ENCODE measurements around the gene MBD5. TPM values are rescaled to one million over a fixed set of nuclear protein-coding genes. Genes with fewer than 3 reads are reported as not detected.
"Not testable (repeated sequence)": the region's sequence is repeated elsewhere in the genome, so short reads cannot be mapped to it uniquely, and the experiment has no call there.

Gene MBD5
- polyA plus RNA-seq, 1 donor (not counting 4 experiments of a cell fraction or from before 2014, with no cell fraction given) = 20.1 TPM

GRCh38 chr2:148006249-148007007 is 14.5 kb upstream of the MBD5 start:
- Histone ChIP-seq H3K4me3 (ENCODE audit: control insufficient read depth in 2 of 3, extremely low read depth in 1 of 3, insufficient read depth in 2 of 3, low read depth in 1 of 3, low read length in 3 of 3) (no peak overlapping the region), H3K36me3 (ENCODE audit: control insufficient read depth in 2 of 2, extremely low read depth in 1 of 2, insufficient read depth in 2 of 2, low read length in 2 of 2) (peaks cover 0 to 1% of the 10 kb centered on the region in 2 experiments), H4K20me1 (ENCODE audit: control insufficient read depth, extremely low read depth, insufficient read depth, low read length) (no peaks in the 10 kb centered on the region), H3K79me2 (ENCODE audit: control insufficient read depth, insufficient read depth, low read length) (peaks cover 83% of the 10 kb centered on the region), H3K4me1 (ENCODE audit: control insufficient read depth, extremely low read depth, insufficient read depth, low read length) (peaks cover 4% of the 10 kb centered on the region), H3K9ac (ENCODE audit: control insufficient read depth, extremely low read depth, insufficient read depth, low read length) (no peak overlapping the region), H3K9me3 (ENCODE audit: control insufficient read depth, low read depth, low read length) (no peaks in the 10 kb centered on the region), H3K9me1 (ENCODE audit: control insufficient read depth, extremely low read depth, insufficient read depth, low read length) (no peaks in the 10 kb centered on the region), H2AFZ (ENCODE audit: control insufficient read depth, low read length) (no peak overlapping the region), H3K27me3 (ENCODE audit: control insufficient read depth, extremely low read depth, insufficient read depth, low read length) (no peaks in the 10 kb centered on the region), H3K4me2 (ENCODE audit: control insufficient read depth, extremely low read depth, insufficient read depth, low read depth, low read length) (no peak overlapping the region), H3K27ac (ENCODE audit: control insufficient read depth, insufficient read depth, low read length) (no peak overlapping the region)
- TF ChIP-seq CTCF (optimal IDR thresholded peaks at IDR 0.05 in 1 of 3, IDR thresholded peaks at IDR 0.05 in 1 of 3, conservative IDR thresholded peaks at IDR 0.05 in 1 of 3; ENCODE audit: extremely low read depth in 1 of 3, insufficient read depth in 2 of 3, low read length in 3 of 3) = no peak
- no peak for TF ChIP-seq EZH2 (IDR thresholded peaks at IDR 0.05; ENCODE audit: low read length)
- DNase-seq (ENCODE audit: low read depth, low spot score) (no peak), FAIRE-seq (no peak)
- dilution Hi-C loops (cut with MboI; ENCODE audit: extremely low pct_ligation_motif_present, low sequenced_read_pairs) = no loop called here

- Histone ChIP-seq H3K27me3 (ENCODE audit: control insufficient read depth, extremely low read depth, insufficient read depth, low read length) (no peaks in the 10 kb centered on the region), H3K36me3 (ENCODE audit: control insufficient read depth in 2 of 2, extremely low read depth in 1 of 2, insufficient read depth in 2 of 2, low read length in 2 of 2) (peaks cover 0 to 1% of the 10 kb centered on the region in 2 experiments), H2AFZ (ENCODE audit: control insufficient read depth, low read length) (no peak overlapping the region), H3K79me2 (ENCODE audit: control insufficient read depth, insufficient read depth, low read length) (peaks cover 86% of the 10 kb centered on the region), H3K9me1 (ENCODE audit: control insufficient read depth, extremely low read depth, insufficient read depth, low read length) (no peaks in the 10 kb centered on the region), H3K27ac (ENCODE audit: control insufficient read depth, insufficient read depth, low read length) (no peak overlapping the region), H3K4me3 (ENCODE audit: control insufficient read depth in 2 of 3, extremely low read depth in 1 of 3, insufficient read depth in 2 of 3, low read depth in 1 of 3, low read length in 3 of 3) (no peak overlapping the region), H3K9ac (ENCODE audit: control insufficient read depth, extremely low read depth, insufficient read depth, low read length) (no peak overlapping the region), H4K20me1 (ENCODE audit: control insufficient read depth, extremely low read depth, insufficient read depth, low read length) (no peaks in the 10 kb centered on the region), H3K4me1 (ENCODE audit: control insufficient read depth, extremely low read depth, insufficient read depth, low read length) (peaks cover 4% of the 10 kb centered on the region), H3K9me3 (ENCODE audit: control insufficient read depth, low read depth, low read length) (no peaks in the 10 kb centered on the region), H3K4me2 (ENCODE audit: control insufficient read depth, extremely low read depth, insufficient read depth, low read depth, low read length) (no peak overlapping the region)
- dilution Hi-C loops (cut with MboI; ENCODE audit: extremely low pct_ligation_motif_present, low sequenced_read_pairs) = no loop called here
- FAIRE-seq (no peak), DNase-seq (ENCODE audit: low read depth, low spot score) (no peak)
- TF ChIP-seq EZH2 (IDR thresholded peaks at IDR 0.05; ENCODE audit: low read length) (no peak), CTCF (optimal IDR thresholded peaks at IDR 0.05 in 1 of 3, IDR thresholded peaks at IDR 0.05 in 1 of 3, conservative IDR thresholded peaks at IDR 0.05 in 1 of 3; ENCODE audit: extremely low read depth in 1 of 3, insufficient read depth in 2 of 3, low read length in 3 of 3) (no peak)
Observed at GRCh38 chr2:148007219-148007900, 13.5 kb upstream of the MBD5 start.

GRCh38 chr2:148008411-148008810 is 12.5 kb upstream of the MBD5 start:
- H3K9me1 ChIP-seq (ENCODE audit: control insufficient read depth, extremely low read depth, insufficient read depth, low read length); H3K27ac ChIP-seq (ENCODE audit: control insufficient read depth, insufficient read depth, low read length); H4K20me1 ChIP-seq (ENCODE audit: control insufficient read depth, extremely low read depth, insufficient read depth, low read length); H3K4me1 ChIP-seq (ENCODE audit: control insufficient read depth, extremely low read depth, insufficient read depth, low read length); H3K9me3 ChIP-seq (ENCODE audit: control insufficient read depth, low read depth, low read length); H2AFZ ChIP-seq (ENCODE audit: control insufficient read depth, low read length); H3K9ac ChIP-seq (ENCODE audit: control insufficient read depth, extremely low read depth, insufficient read depth, low read length); H3K36me3 ChIP-seq (ENCODE audit: control insufficient read depth in 2 of 2, extremely low read depth in 1 of 2, insufficient read depth in 2 of 2, low read length in 2 of 2); H3K4me2 ChIP-seq (ENCODE audit: control insufficient read depth, extremely low read depth, insufficient read depth, low read depth, low read length); H3K4me3 ChIP-seq (ENCODE audit: control insufficient read depth in 2 of 3, extremely low read depth in 1 of 3, insufficient read depth in 2 of 3, low read depth in 1 of 3, low read length in 3 of 3); dilution Hi-C loops (cut with MboI; ENCODE audit: extremely low pct_ligation_motif_present, low sequenced_read_pairs); DNase-seq (ENCODE audit: low read depth, low spot score); FAIRE-seq; H3K27me3 ChIP-seq (ENCODE audit: control insufficient read depth, extremely low read depth, insufficient read depth, low read length): not testable (repeated sequence)
- peaks cover 93% of the 10 kb centered on the region for H3K79me2 ChIP-seq (ENCODE audit: control insufficient read depth, insufficient read depth, low read length)
